Trophoblast cell (in vitro differentiated cells and primary cell): Measurements from ENCODE around the gene CCDC195.

Experiments used
- DNase-seq, 2 donors: peaks; one replicate each; pipeline ENCODE4 v3.0.0-alpha.2; 2016
- H2AFZ ChIP-seq: 2 replicates; pipeline ENCODE4 v1.6.1; 2013; ENCODE audit warnings: low read length, moderate library complexity, mild to moderate bottlenecking; ENCODE audit not compliant: insufficient read depth, poor library complexity
- H2AK5ac ChIP-seq: 2 replicates; pipeline ENCODE4 v1.6.1; 2013; ENCODE audit warnings: mild to moderate bottlenecking, low read length
- H2BK120ac ChIP-seq: 2 replicates; pipeline ENCODE4 v1.6.1; 2013; ENCODE audit warnings: low read length, mild to moderate bottlenecking, moderate library complexity; ENCODE audit not compliant: insufficient read depth, poor library complexity
- H2BK12ac ChIP-seq: 2 replicates; pipeline ENCODE4 v1.6.1; 2013; ENCODE audit warnings: mild to moderate bottlenecking, low read length, moderate library complexity
- H2BK5ac ChIP-seq: 2 replicates; pipeline ENCODE4 v1.6.1; 2013; ENCODE audit warnings: low read length, low read depth, moderate library complexity, mild to moderate bottlenecking; ENCODE audit not compliant: poor library complexity
- H3K14ac ChIP-seq: 2 replicates; pipeline ENCODE4 v1.6.1; 2013; ENCODE audit warnings: mild to moderate bottlenecking, low read length
- H3K18ac ChIP-seq: 2 replicates; pipeline ENCODE4 v1.6.1; 2013; ENCODE audit warnings: mild to moderate bottlenecking, low read length
- H3K23ac ChIP-seq: 2 replicates; pipeline ENCODE4 v1.6.1; 2013; ENCODE audit warnings: low read length
- H3K27ac ChIP-seq: 2 replicates; pipeline ENCODE4 v1.5.1; 2013; ENCODE audit warnings: low read depth, mild to moderate bottlenecking, inconsistent platforms, low read length, moderate library complexity
- H3K27me3 ChIP-seq: 2 replicates; pipeline ENCODE4 v1.6.1; 2013; ENCODE audit warnings: inconsistent platforms, mild to moderate bottlenecking, low read length, moderate library complexity; ENCODE audit not compliant: insufficient read depth
- H3K36me3 ChIP-seq, 2 experiments: 1 replicate in 1 of 2; 2 replicates in 1 of 2; pipeline ENCODE4 v1.6.1; 2013; ENCODE audit warnings: low read length in 2 of 2, mild to moderate bottlenecking in 2 of 2, moderate library complexity in 1 of 2; ENCODE audit not compliant: insufficient read depth in 2 of 2, control insufficient read depth in 1 of 2
- H3K4ac ChIP-seq: 2 replicates; pipeline ENCODE4 v1.6.1; 2013; ENCODE audit warnings: low read depth, mild to moderate bottlenecking, low read length, moderate library complexity
- H3K4me1 ChIP-seq, 2 experiments: 1 replicate in 1 of 2; 2 replicates in 1 of 2; pipeline ENCODE4 v1.6.1; 2013; ENCODE audit warnings: low read length in 2 of 2, mild to moderate bottlenecking in 2 of 2, moderate library complexity in 1 of 2; ENCODE audit not compliant: insufficient read depth in 2 of 2, control insufficient read depth in 1 of 2
- H3K4me2 ChIP-seq: 2 replicates; pipeline ENCODE4 v1.6.1; 2013; ENCODE audit warnings: inconsistent platforms, mild to moderate bottlenecking, low read length, moderate library complexity
- H3K4me3 ChIP-seq: 2 replicates; pipeline ENCODE4 v1.5.1; 2013; ENCODE audit warnings: mild to moderate bottlenecking, low read depth, low read length, inconsistent platforms
- H3K79me1 ChIP-seq: one replicate; pipeline ENCODE4 v1.6.1; 2013; ENCODE audit warnings: low read length
- H3K79me2 ChIP-seq: 2 replicates; pipeline ENCODE4 v1.6.1; 2013; ENCODE audit warnings: low read length, mild to moderate bottlenecking; ENCODE audit not compliant: control insufficient read depth, insufficient read depth, poor library complexity
- H3K9ac ChIP-seq: 2 replicates; pipeline ENCODE4 v1.6.1; 2013; ENCODE audit warnings: mild to moderate bottlenecking, low read length
- H3K9me3 ChIP-seq: 2 replicates; pipeline ENCODE4 v1.6.1; 2013; ENCODE audit warnings: low read depth, mild to moderate bottlenecking, control low read depth, inconsistent platforms, low read length; ENCODE audit not compliant: insufficient read depth
- H4K12ac ChIP-seq: 2 replicates; pipeline ENCODE4 v1.6.1; 2013; ENCODE audit warnings: low read depth, mild to moderate bottlenecking, low read length, moderate library complexity
- H4K8ac ChIP-seq: 2 replicates; pipeline ENCODE4 v1.6.1; 2013; ENCODE audit warnings: low read depth, mild to moderate bottlenecking, low read length, moderate library complexity
- H4K91ac ChIP-seq: one replicate; pipeline ENCODE4 v1.6.1; 2013; ENCODE audit warnings: low read depth, mild to moderate bottlenecking, low read length, moderate library complexity
- WGBS: extraction: QIAGEN DNeasy Blood & Tissue Kit; methylation state at CpG from one replicate; pipeline ENCODE4 v1.1.7; 2013; ENCODE audit warnings: missing lambda C conversion rate; ENCODE audit not compliant: insufficient read length, insufficient coverage; ENCODE audit errors: extremely low coverage; 5-methylcytosine and 5-hydroxymethylcytosine counted together

Gene CCDC195

DNA sequence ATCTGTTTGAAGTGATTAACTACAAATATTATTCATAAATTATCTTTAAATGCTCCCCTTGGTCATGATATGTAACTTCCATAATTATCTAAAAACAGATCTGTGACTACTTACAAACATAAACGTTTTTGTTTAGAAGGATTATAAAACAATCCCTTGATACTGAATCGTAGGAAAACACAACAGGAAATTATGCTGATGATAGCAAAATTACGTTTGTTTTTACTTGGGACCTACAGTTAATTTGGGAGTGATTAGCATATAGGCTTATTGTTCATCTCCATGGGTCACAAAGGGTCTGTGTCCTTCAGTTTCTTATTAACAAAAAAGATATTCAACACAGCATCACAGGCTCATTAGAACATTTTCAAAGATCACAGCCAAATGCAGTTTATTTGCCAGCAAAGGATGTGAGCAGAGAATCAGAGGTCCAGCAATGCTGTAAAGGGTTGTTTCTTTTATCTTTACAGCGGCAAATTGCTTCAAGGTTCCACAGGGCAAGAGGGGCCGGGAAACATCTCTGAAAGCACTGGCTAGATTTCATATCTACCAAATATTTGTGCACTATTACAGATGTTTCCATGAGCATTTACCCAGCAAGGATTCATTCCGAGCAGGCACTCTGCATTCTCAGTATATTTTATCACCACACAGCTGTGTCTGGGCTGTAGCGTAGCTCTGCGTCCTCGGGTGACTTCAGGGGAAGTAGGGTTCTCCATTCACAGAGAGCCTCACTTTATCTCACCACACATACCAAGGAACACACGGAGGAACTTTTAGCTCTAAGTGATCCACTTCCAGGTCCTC, 4.1 kb downstream of the CCDC195 start:
- H3K23ac ChIP-seq = no peak overlapping the region
- no peak overlapping the region for H3K14ac ChIP-seq
- H4K8ac ChIP-seq = no peak overlapping the region
- DNase-seq = peak in 1 of 2 donors; percentile 25
- no peak overlapping the region for H2AFZ ChIP-seq
- H2BK120ac ChIP-seq = no peak overlapping the region
- H3K79me1 ChIP-seq = no peaks in the 10 kb centered on the region
- no peaks in the 10 kb centered on the region for H3K27me3 ChIP-seq
- no peaks in the 10 kb centered on the region for H3K9me3 ChIP-seq
- H4K12ac ChIP-seq = no peak overlapping the region
- no peak overlapping the region for H2AK5ac ChIP-seq
- H3K4me3 ChIP-seq = no peak overlapping the region
- no peak overlapping the region for H3K9ac ChIP-seq
- H3K36me3 ChIP-seq = no peaks in the 10 kb centered on the region
- no CpG with 5 or more reads among the region's 10 CpGs for WGBS
- H3K27ac ChIP-seq = no peak overlapping the region
- H3K4ac ChIP-seq = no peak overlapping the region
- H2BK5ac ChIP-seq = no peak overlapping the region
- no peaks in the 10 kb centered on the region for H3K4me1 ChIP-seq
- H3K4me2 ChIP-seq = no peak overlapping the region
- no peak overlapping the region for H2BK12ac ChIP-seq
- no peak overlapping the region for H4K91ac ChIP-seq
- H3K18ac ChIP-seq = no peak overlapping the region
- H3K79me2 ChIP-seq = no peaks in the 10 kb centered on the region

DNA sequence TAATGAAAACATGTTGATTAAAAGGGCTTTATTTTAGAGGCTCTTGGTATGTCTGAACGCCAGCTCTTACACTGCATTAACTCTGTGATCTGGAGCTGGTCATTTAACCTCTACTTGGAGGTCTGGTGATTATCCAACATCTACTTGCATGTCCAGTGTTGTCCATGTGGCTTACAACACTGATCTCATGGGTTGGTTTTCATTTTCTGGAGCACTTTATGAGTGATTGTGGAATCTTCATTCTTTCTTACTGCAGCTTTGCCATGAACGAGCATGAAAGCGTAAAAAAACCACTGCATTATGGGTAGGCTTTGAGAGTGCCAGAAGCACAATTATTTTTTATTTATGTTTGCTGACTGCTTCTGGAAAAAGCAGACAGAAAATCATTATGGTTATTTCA, 4.8 kb downstream of the CCDC195 start:
- Histone ChIP-seq H3K18ac (no peak overlapping the region), H4K91ac (no peak overlapping the region), H3K23ac (no peak overlapping the region), H3K14ac (no peak overlapping the region), H3K9ac (no peak overlapping the region), H4K12ac (no peak overlapping the region), H2AFZ (no peak overlapping the region), H3K27ac (no peak overlapping the region), H2AK5ac (no peak overlapping the region), H3K36me3 (no peaks in the 10 kb centered on the region), H3K79me1 (no peaks in the 10 kb centered on the region), H3K4me3 (no peak overlapping the region), H3K4ac (no peak overlapping the region), H3K27me3 (no peaks in the 10 kb centered on the region), H3K79me2 (no peaks in the 10 kb centered on the region), H3K9me3 (no peaks in the 10 kb centered on the region), H4K8ac (no peak overlapping the region), H2BK12ac (no peak overlapping the region), H2BK120ac (no peak overlapping the region), H2BK5ac (no peak overlapping the region), H3K4me2 (no peak overlapping the region), H3K4me1 (no peaks in the 10 kb centered on the region)
- WGBS = no CpG with 5 or more reads among the region's 3 CpGs
- no peak for DNase-seq

DNA sequence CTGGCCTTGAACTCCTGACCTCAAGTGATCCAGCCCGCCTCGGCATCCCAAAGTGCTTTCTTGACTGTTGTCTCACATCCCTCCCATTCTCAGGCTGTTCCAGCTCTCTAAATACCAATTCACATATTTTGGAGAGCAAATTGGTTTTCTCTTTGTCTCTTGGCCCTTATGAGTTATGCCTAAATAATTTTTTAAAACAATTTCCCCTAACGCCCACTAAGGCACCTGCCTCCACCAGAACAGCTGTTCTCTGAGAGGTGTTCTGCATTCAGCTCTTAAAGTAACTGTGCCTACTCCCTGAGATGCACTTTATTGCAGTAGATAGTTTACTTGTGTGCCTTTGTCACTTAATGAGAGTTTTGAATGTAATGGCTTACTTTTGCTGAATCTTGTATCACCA, 6.9 kb downstream of the CCDC195 start:
- H3K4ac ChIP-seq = no peak overlapping the region
- no peak overlapping the region for H4K91ac ChIP-seq
- H3K9ac ChIP-seq = no peak overlapping the region
- H2AK5ac ChIP-seq = no peak overlapping the region
- no peak overlapping the region for H2BK12ac ChIP-seq
- no peak overlapping the region for H2BK5ac ChIP-seq
- H3K79me2 ChIP-seq = no peaks in the 10 kb centered on the region
- H3K14ac ChIP-seq = no peak overlapping the region
- WGBS = no CpG with 5 or more reads among the region's 3 CpGs
- no peak overlapping the region for H2AFZ ChIP-seq
- no peak overlapping the region for H3K27ac ChIP-seq
- no peaks in the 10 kb centered on the region for H3K36me3 ChIP-seq
- no peak for DNase-seq
- no peak overlapping the region for H3K23ac ChIP-seq
- no peaks in the 10 kb centered on the region for H3K79me1 ChIP-seq
- H3K4me3 ChIP-seq = no peak overlapping the region
- no peak overlapping the region for H3K4me2 ChIP-seq
- H3K9me3 ChIP-seq = no peaks in the 10 kb centered on the region
- H4K12ac ChIP-seq = no peak overlapping the region
- H3K18ac ChIP-seq = no peak overlapping the region
- no peaks in the 10 kb centered on the region for H3K4me1 ChIP-seq
- no peak overlapping the region for H4K8ac ChIP-seq
- H3K27me3 ChIP-seq = no peaks in the 10 kb centered on the region
- H2BK120ac ChIP-seq = no peak overlapping the region

DNA sequence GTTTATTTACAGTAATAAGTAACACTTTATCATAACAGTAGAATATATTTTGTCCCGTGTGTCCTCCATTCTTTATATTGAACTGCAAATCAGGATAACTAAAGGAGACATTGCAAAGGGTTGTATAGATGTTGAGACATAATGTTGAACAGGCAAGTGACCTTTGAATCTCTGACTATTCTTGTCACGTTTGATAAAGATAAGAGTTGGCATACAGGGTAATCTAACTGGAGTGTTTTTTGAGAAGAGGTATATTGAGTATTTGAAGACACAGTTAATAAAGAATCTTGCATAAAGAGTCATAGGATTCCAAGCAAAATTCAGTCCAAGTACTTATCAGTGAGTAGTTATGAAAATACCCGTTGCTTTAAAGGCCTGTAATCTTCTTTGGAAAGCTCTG, 21.7 kb downstream of the CCDC195 start:
- H3K9ac ChIP-seq = no peak overlapping the region
- no peak for DNase-seq
- H3K14ac ChIP-seq = no peak overlapping the region
- no peak overlapping the region for H2AK5ac ChIP-seq
- no peak overlapping the region for H4K91ac ChIP-seq
- no peaks in the 10 kb centered on the region for H3K36me3 ChIP-seq
- no peak overlapping the region for H4K8ac ChIP-seq
- WGBS = no CpG with 5 or more reads among the region's 3 CpGs
- no peak overlapping the region for H2AFZ ChIP-seq
- no peaks in the 10 kb centered on the region for H3K79me1 ChIP-seq
- no peaks in the 10 kb centered on the region for H3K9me3 ChIP-seq
- no peak overlapping the region for H3K4me2 ChIP-seq
- no peak overlapping the region for H3K4me3 ChIP-seq
- no peak overlapping the region for H2BK5ac ChIP-seq
- no peak overlapping the region for H3K4ac ChIP-seq
- H3K18ac ChIP-seq = no peak overlapping the region
- H4K12ac ChIP-seq = no peak overlapping the region
- no peak overlapping the region for H2BK120ac ChIP-seq
- H3K79me2 ChIP-seq = no peaks in the 10 kb centered on the region
- no peaks in the 10 kb centered on the region for H3K27me3 ChIP-seq
- H3K27ac ChIP-seq = no peak overlapping the region
- no peak overlapping the region for H3K23ac ChIP-seq
- H3K4me1 ChIP-seq = no peaks in the 10 kb centered on the region
- H2BK12ac ChIP-seq = no peak overlapping the region
